ENCODE results near the gene VSNL1.

DNA sequence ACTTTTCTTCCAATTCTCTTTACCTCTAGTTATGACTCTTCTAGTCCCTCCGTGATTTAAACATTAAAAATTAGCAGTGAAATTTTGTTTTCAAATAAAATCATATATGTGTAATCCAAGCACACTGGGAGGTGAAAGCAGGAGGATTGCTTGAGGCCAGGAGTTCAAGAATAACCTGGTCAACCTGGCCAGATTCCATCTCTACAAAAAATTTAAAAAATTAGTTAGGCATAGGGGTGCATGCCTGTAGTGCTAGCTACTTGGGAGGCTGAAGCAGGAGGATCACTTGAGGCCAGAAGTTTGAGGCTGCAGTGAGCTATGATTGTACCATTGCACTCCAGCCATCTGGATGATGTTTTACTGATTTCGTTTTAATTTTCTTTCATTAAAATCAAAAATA, 7.0 kb upstream of the VSNL1 start:
- TF ChIP-seq, protein P1, sequence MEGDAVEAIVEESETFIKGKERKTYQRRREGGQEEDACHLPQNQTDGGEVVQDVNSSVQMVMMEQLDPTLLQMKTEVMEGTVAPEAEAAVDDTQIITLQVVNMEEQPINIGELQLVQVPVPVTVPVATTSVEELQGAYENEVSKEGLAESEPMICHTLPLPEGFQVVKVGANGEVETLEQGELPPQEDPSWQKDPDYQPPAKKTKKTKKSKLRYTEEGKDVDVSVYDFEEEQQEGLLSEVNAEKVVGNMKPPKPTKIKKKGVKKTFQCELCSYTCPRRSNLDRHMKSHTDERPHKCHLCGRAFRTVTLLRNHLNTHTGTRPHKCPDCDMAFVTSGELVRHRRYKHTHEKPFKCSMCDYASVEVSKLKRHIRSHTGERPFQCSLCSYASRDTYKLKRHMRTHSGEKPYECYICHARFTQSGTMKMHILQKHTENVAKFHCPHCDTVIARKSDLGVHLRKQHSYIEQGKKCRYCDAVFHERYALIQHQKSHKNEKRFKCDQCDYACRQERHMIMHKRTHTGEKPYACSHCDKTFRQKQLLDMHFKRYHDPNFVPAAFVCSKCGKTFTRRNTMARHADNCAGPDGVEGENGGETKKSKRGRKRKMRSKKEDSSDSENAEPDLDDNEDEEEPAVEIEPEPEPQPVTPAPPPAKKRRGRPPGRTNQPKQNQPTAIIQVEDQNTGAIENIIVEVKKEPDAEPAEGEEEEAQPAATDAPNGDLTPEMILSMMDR (conservative IDR thresholded peaks at IDR 0.05): no peak
- TF ChIP-seq EZH2 (IDR thresholded peaks at IDR 0.05; ENCODE audit: low read depth): no peak

Measured in PC-9 (cell line).